ENCODE data around the gene DROSHA. TPM values are rescaled to one million over a fixed set of nuclear protein-coding genes. Genes with fewer than 3 reads are reported as not detected.
"Not testable (repeated sequence)": the region's sequence is repeated elsewhere in the genome, so short reads cannot be mapped to it uniquely, and the experiment has no call there.

DROSHA gene
- total and polyA plus RNA-seq, 2 donors (not counting 1 experiment from before 2014, with no cell fraction given) = 44.1 to 48.4 TPM

DNA sequence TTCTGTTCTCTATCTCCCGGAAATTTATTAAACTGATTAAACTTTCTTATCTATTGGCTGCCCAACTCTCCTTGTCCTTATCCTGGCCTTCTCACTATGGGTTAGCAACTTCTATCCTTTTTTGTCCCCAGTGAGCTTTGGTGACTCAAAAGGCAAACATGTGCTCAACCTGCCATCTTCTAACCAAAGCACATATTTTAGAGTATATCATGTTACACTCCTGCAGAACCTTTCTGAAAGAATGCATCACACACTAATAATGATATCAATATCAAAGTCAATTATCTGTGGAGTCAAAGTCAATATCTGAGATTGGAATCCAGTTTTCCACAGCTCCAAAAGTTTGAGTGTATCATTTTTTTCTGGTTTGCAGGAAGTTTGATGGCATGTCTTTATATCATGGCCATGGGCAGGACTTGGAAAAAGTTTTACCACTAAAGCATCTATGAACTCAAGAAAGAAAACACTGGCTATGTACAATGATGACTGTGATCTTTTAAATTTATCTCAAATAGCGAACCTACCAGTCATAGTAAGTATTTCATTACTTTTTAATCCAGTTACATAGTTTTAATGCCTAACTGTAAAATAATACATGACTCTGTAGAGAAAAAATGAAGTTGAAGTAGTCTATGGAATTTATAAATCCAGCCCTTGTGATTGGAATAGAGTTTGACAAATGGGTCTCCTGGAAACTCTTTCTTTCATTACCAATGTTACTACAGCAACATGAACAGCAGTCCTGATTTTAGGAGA, 166.8 kb downstream of the DROSHA start:
- no peaks in the 10 kb centered on the region for H3K36me3 ChIP-seq (ENCODE audit: control insufficient read depth, insufficient read depth, low read length)
- no peaks in the 10 kb centered on the region for H3K79me2 ChIP-seq (ENCODE audit: control insufficient read depth, insufficient read depth, low read length)
- H3K4me1 ChIP-seq (ENCODE audit: control insufficient read depth, extremely low read depth, insufficient read depth, low read length) = peaks cover 49% of the 10 kb centered on the region
- H4K20me1 ChIP-seq (ENCODE audit: control insufficient read depth, extremely low read depth, insufficient read depth, low read length) = no peaks in the 10 kb centered on the region
- H3K27ac ChIP-seq (ENCODE audit: insufficient read depth, low read length) = peak overlapping the region; percentile 84
- no peak overlapping the region for H2AFZ ChIP-seq (ENCODE audit: low read length)
- no peak overlapping the region for H3K4me3 ChIP-seq (replicated peaks in 1 of 4; ENCODE audit: control extremely low read depth in 1 of 4, insufficient read depth in 1 of 4, low read depth in 3 of 4, low read length in 4 of 4)
- H3K9ac ChIP-seq (ENCODE audit: insufficient read depth, low read length) = no peak overlapping the region
- peak overlapping the region; percentile 25 for H3K4me2 ChIP-seq (ENCODE audit: extremely low read depth, insufficient read depth, low read length)
- H3K9me3 ChIP-seq (ENCODE audit: control insufficient read depth, insufficient read depth, low read depth, low read length) = no peaks in the 10 kb centered on the region
- TF ChIP-seq EZH2 (IDR thresholded peaks at IDR 0.05; ENCODE audit: low read length, missing control alignments) = no peak
- TF ChIP-seq, protein P1, sequence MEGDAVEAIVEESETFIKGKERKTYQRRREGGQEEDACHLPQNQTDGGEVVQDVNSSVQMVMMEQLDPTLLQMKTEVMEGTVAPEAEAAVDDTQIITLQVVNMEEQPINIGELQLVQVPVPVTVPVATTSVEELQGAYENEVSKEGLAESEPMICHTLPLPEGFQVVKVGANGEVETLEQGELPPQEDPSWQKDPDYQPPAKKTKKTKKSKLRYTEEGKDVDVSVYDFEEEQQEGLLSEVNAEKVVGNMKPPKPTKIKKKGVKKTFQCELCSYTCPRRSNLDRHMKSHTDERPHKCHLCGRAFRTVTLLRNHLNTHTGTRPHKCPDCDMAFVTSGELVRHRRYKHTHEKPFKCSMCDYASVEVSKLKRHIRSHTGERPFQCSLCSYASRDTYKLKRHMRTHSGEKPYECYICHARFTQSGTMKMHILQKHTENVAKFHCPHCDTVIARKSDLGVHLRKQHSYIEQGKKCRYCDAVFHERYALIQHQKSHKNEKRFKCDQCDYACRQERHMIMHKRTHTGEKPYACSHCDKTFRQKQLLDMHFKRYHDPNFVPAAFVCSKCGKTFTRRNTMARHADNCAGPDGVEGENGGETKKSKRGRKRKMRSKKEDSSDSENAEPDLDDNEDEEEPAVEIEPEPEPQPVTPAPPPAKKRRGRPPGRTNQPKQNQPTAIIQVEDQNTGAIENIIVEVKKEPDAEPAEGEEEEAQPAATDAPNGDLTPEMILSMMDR (conservative IDR thresholded peaks at IDR 0.05 in 1 of 2, IDR thresholded peaks at IDR 0.05 in 1 of 2; ENCODE audit: low read depth in 1 of 2, low read length in 2 of 2) = no peak
- H3K27me3 ChIP-seq (ENCODE audit: control insufficient read depth, insufficient read depth, low read length) = no peaks in the 10 kb centered on the region
- DNase-seq (ENCODE audit: low read depth in 2 of 2) = peak; percentile 30 to 87

DNA sequence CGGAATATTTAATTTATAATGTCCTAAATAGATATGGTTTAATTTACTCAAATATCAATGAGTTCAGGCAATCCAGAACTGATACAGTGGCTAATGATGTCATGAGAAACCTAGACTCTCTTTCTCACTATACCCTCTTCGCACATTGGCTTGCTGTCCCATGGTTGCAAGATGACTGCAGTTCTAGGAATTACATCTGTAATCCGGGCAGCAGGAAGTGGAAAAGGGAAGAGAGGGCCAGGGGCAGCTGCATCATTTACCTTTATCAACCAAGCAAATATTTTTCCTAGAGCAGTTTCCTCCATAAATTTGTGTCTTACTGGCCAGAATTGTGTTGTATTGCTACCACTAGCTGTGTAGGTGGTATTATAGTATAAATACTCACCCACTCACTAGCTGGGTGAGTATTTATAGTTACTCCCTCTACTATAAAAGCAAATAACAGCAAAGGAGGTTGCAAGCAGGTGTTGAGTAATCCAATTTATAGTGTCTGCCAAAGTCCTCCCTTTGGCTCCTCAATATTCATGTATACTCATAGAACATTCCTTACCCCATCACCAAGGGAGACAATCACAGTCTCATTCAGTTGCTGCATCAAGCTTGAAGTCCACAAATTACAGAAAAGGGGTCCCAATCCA, 168.8 kb downstream of the DROSHA start:
- DNase-seq (ENCODE audit: low read depth in 2 of 2) = peak in 1 of 2 donors; percentile 73

DNA sequence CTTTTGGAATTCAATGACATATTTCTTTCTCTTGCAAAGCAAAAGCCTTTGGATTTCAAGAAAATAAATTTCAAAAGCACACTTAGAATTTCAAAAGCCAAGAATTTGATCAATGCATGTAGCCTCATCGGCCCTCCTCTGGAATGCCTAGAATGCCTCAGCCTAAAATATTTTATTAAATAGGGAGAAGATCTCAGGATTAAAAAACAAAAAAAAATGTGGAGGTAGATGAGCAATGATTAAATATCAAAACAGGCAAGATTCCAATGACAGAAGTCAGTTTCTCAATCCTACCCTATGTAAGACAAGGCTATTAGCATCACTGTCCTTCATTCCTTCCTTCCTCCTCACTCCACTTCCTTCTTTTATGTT, 169.4 kb downstream of the DROSHA start:
- DNase-seq (ENCODE audit: low read depth in 2 of 2) = peak in 1 of 2 donors; percentile 49
- Histone ChIP-seq H3K9ac (ENCODE audit: insufficient read depth, low read length) (no peak overlapping the region), H3K36me3 (ENCODE audit: control insufficient read depth, insufficient read depth, low read length) (no peaks in the 10 kb centered on the region), H3K27ac (ENCODE audit: insufficient read depth, low read length) (peak overlapping the region; percentile 84), H3K4me3 (replicated peaks in 1 of 4; ENCODE audit: control extremely low read depth in 1 of 4, insufficient read depth in 1 of 4, low read depth in 3 of 4, low read length in 4 of 4) (no peak overlapping the region), H4K20me1 (ENCODE audit: control insufficient read depth, extremely low read depth, insufficient read depth, low read length) (no peaks in the 10 kb centered on the region), H2AFZ (ENCODE audit: low read length) (no peak overlapping the region), H3K4me2 (ENCODE audit: extremely low read depth, insufficient read depth, low read length) (no peak overlapping the region), H3K4me1 (ENCODE audit: control insufficient read depth, extremely low read depth, insufficient read depth, low read length) (peaks cover 49% of the 10 kb centered on the region), H3K27me3 (ENCODE audit: control insufficient read depth, insufficient read depth, low read length) (no peaks in the 10 kb centered on the region), H3K79me2 (ENCODE audit: control insufficient read depth, insufficient read depth, low read length) (no peaks in the 10 kb centered on the region), H3K9me3 (ENCODE audit: control insufficient read depth, insufficient read depth, low read depth, low read length) (no peaks in the 10 kb centered on the region)
- TF ChIP-seq, protein P1 (conservative IDR thresholded peaks at IDR 0.05 in 1 of 2, IDR thresholded peaks at IDR 0.05 in 1 of 2; ENCODE audit: low read depth in 1 of 2, low read length in 2 of 2) = no peak
- no peak for TF ChIP-seq EZH2 (IDR thresholded peaks at IDR 0.05; ENCODE audit: low read length, missing control alignments)

More for the DNA sequence above, 168.8 kb downstream of the DROSHA start:
- H3K4me2 ChIP-seq (ENCODE audit: extremely low read depth, insufficient read depth, low read length) = no peak overlapping the region
- TF ChIP-seq, protein P1 (conservative IDR thresholded peaks at IDR 0.05 in 1 of 2, IDR thresholded peaks at IDR 0.05 in 1 of 2; ENCODE audit: low read depth in 1 of 2, low read length in 2 of 2) = no peak
- no peak for TF ChIP-seq EZH2 (IDR thresholded peaks at IDR 0.05; ENCODE audit: low read length, missing control alignments)
- no peak overlapping the region for H3K9ac ChIP-seq (ENCODE audit: insufficient read depth, low read length)
- no peaks in the 10 kb centered on the region for H3K36me3 ChIP-seq (ENCODE audit: control insufficient read depth, insufficient read depth, low read length)
- no peak overlapping the region for H3K4me3 ChIP-seq (replicated peaks in 1 of 4; ENCODE audit: control extremely low read depth in 1 of 4, insufficient read depth in 1 of 4, low read depth in 3 of 4, low read length in 4 of 4)
- no peak overlapping the region for H2AFZ ChIP-seq (ENCODE audit: low read length)
- H3K9me3 ChIP-seq (ENCODE audit: control insufficient read depth, insufficient read depth, low read depth, low read length) = no peaks in the 10 kb centered on the region
- H3K4me1 ChIP-seq (ENCODE audit: control insufficient read depth, extremely low read depth, insufficient read depth, low read length) = peaks cover 49% of the 10 kb centered on the region
- no peaks in the 10 kb centered on the region for H3K79me2 ChIP-seq (ENCODE audit: control insufficient read depth, insufficient read depth, low read length)
- peak overlapping the region; percentile 84 for H3K27ac ChIP-seq (ENCODE audit: insufficient read depth, low read length)
- H3K27me3 ChIP-seq (ENCODE audit: control insufficient read depth, insufficient read depth, low read length) = no peaks in the 10 kb centered on the region
- no peaks in the 10 kb centered on the region for H4K20me1 ChIP-seq (ENCODE audit: control insufficient read depth, extremely low read depth, insufficient read depth, low read length)

DNA sequence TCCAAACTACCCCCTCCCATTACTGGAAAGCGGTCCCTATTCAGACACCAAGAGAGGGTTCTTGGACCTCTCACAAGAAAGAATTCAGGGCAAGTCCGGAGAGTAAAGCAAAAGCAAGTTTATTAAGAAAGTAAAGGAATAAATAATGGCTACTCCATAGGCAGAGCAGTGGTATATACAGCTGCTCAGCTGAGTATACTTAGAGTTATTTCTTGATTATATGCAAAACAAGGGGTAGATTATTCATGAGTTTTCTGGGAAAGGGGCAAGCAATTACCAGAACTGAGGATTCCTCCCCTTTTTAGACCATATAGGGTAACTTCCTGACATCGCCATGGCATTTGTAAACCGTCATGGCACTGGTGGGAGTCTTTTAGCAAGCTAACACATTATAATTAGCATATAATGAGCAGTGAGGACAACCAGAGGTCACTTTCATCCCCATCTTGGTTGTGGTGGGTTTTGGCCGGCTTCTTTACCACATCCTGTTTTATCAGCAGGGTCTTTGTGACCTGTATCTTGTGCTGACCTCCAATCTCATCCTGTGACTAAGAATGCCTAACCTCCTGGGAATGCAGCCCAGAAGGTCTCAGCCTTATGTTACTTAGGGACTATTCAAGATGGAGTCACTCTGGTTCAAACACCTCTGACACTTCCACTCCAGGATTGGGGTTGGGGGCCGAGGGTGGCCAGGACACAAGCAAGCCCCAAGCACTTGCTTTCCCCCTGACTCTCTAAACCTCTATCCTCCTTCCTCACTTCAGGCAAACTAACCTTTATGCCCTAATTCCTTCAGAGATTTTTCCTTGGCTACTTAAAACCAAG, 170.0 kb downstream of the DROSHA start:
- not testable (repeated sequence) for H3K9ac ChIP-seq (ENCODE audit: insufficient read depth, low read length); H4K20me1 ChIP-seq (ENCODE audit: control insufficient read depth, extremely low read depth, insufficient read depth, low read length); H3K36me3 ChIP-seq (ENCODE audit: control insufficient read depth, insufficient read depth, low read length); H3K4me2 ChIP-seq (ENCODE audit: extremely low read depth, insufficient read depth, low read length); H3K9me3 ChIP-seq (ENCODE audit: control insufficient read depth, insufficient read depth, low read depth, low read length); H3K27me3 ChIP-seq (ENCODE audit: control insufficient read depth, insufficient read depth, low read length); H3K4me3 ChIP-seq (replicated peaks in 1 of 4; ENCODE audit: control extremely low read depth in 1 of 4, insufficient read depth in 1 of 4, low read depth in 3 of 4, low read length in 4 of 4); H3K79me2 ChIP-seq (ENCODE audit: control insufficient read depth, insufficient read depth, low read length)
- peak overlapping the region; percentile 84 for H3K27ac ChIP-seq (ENCODE audit: insufficient read depth, low read length)
- peak overlapping the region; percentile 76 for H2AFZ ChIP-seq (ENCODE audit: low read length)
- H3K4me1 ChIP-seq (ENCODE audit: control insufficient read depth, extremely low read depth, insufficient read depth, low read length) = peaks cover 46% of the 10 kb centered on the region
- peak in 1 of 2 donors; percentile 68 for DNase-seq (ENCODE audit: low read depth in 2 of 2)

Measured in fibroblast of lung (primary cell).